Neuron (in vitro differentiated cells): ENCODE measurements around the gene TCF12.

Experiments used
- H2AFZ ChIP-seq: one replicate; pipeline ENCODE4 v1.6.1; 2013; ENCODE audit warnings: low read depth, mild to moderate bottlenecking, inconsistent platforms, low read length, moderate library complexity
- H3K27me3 ChIP-seq: one replicate; pipeline ENCODE4 v1.6.1; 2013; ENCODE audit warnings: low read length; ENCODE audit not compliant: insufficient read depth
- H3K36me3 ChIP-seq: one replicate; pipeline ENCODE4 v1.6.1; 2013; ENCODE audit warnings: low read length; ENCODE audit not compliant: insufficient read depth
- H3K4me1 ChIP-seq: one replicate; pipeline ENCODE4 v1.6.1; 2013; ENCODE audit warnings: low read length; ENCODE audit not compliant: insufficient read depth
- H3K4me3 ChIP-seq: 2 replicates; pipeline ENCODE4 v1.5.1; 2013; ENCODE audit warnings: mild to moderate bottlenecking, low read length, moderate library complexity
- H3K9me3 ChIP-seq: one replicate; pipeline ENCODE4 v1.6.1; 2013; ENCODE audit warnings: low read length

Gene TCF12

DNA sequence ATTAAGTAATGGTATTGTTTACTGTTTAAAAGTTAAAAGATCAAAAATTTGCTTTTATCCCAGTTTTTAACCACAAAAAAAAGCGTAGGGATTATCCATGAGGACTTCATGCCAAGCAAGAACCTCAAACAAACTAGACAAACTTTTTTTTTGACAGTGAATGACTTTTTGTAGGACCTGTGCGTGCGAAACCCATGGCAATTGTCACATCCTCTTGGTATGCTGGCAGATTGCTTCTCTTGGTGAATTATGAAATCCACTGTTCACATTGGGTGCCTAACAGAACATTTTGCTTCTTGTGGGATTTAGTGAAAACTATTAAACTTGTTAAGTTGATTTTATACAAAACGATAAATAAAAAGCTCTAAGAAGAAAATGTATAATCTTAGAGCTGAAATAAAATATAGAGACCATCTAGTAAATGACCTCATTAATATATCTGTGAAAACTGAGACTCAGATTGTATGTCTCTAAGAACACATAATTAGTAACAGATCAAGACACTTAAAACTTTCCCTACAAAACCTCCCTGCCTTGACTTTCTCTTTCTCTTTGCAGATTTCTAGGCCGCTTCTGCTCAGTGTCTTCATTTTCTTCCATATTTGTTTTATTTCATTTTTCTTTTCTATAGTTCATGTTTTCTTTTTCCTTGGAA, 370.6 kb downstream of the TCF12 start:
- Histone ChIP-seq H3K4me3 (no peak overlapping the region), H3K36me3 (peaks cover 60% of the 10 kb centered on the region), H3K4me1 (peaks cover 12% of the 10 kb centered on the region), H3K9me3 (peaks cover 3% of the 10 kb centered on the region), H2AFZ (no peak overlapping the region), H3K27me3 (no peaks in the 10 kb centered on the region)

DNA sequence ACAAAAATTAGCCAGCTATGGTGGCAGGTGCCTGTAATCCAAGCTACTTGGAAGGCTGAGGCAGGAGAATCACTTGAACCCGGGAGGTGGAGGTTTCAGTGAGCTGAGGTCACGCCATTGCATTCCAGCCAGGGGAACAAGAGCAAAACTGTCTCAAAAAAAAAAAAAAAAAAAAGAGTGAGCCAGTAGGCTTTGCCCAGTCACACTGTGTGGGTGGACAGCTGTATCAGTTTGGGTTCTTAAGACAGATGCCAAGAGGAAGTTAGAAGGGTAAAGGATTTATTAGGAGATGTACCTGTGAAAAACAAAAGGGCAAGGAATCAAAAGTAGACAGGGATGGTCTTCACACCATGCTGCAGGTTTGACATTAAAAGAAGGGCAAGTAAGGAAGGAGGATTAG, 371.7 kb downstream of the TCF12 start:
- no peak overlapping the region for H3K4me3 ChIP-seq
- H3K9me3 ChIP-seq, result peaks cover 3% of the 10 kb centered on the region
- no peaks in the 10 kb centered on the region for H3K27me3 ChIP-seq
- peaks cover 12% of the 10 kb centered on the region for H3K4me1 ChIP-seq
- peaks cover 52% of the 10 kb centered on the region for H3K36me3 ChIP-seq
- H2AFZ ChIP-seq, result no peak overlapping the region

DNA sequence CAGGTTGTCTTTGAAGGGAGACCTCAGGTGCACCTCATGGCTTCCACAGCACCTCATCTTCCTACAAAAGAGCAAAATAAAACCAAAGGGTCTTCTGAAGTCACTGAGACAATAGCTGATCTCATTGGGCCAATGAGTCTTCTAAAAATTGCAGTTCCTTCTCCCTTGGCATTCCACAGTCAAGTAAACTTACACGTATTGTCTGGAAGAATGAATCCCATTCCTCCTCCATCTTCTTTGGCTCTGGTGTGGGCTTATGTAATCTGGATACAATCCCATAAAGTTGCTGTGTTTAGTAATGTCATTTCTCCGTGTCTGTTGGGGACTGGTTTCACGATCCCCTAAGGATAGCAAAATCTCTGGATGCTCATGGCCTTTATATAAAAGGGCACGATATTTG, 372.4 kb downstream of the TCF12 start:
- peaks cover 10% of the 10 kb centered on the region for H3K4me1 ChIP-seq
- H3K27me3 ChIP-seq, result no peaks in the 10 kb centered on the region
- no peak overlapping the region for H2AFZ ChIP-seq
- peaks cover 46% of the 10 kb centered on the region for H3K36me3 ChIP-seq
- H3K4me3 ChIP-seq, result no peak overlapping the region
- peaks cover 3% of the 10 kb centered on the region for H3K9me3 ChIP-seq

DNA sequence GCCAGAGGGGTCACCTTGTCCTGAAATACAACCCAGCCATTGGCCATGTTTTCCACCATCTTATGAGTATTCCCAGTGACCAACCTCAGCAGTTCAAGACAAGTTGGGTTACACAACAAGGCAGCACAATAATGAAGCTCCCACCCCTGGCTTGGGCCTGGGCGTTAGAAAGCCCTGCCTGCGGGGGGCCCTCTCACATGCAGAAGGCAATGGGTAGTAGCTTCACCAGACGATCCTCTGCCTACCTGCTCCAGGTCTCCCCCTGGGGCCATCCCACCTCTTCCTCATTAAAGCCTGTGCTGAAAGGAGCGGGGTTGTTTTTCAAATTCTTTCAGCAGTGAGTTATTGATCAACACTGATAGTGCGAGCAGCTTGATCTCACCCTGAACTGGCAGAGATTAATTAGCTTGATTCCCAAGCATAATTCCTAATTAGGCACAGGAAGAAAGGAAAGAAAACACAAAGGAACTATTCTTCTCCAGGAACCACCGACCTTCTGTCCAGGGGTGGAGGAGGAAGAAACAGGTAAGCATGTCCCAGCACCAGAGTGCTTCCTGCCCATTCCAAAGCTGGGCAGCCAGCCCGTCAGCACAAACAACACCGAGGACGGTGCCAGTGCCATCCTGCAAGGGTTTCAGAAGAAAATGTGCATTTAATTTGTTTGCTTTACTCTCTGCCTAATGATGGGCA, 378.2 kb downstream of the TCF12 start:
- H3K27me3 ChIP-seq, result no peaks in the 10 kb centered on the region

DNA sequence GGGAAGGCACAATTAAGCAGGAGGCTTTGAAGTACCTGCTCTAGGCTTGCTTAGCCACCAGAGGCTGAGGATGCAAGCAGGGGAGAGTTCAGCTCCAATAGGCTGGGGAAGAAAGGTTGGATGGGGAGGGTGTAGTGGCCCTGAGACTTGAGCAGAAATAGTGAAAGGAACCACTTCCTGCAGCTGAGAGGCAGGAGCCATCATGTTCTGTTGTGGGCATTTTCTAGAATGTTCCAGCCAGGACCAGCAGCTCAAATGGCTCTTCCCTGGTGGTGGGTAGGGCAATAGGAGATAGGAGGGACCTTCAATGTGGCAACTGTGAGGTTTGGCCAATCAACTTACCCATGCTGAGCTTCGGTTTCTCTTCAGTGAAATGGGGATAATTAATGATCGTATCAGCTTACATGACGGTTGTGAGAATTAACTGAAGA, 378.7 kb downstream of the TCF12 start:
- Histone ChIP-seq H3K36me3 (no peaks in the 10 kb centered on the region), H3K4me1 (no peaks in the 10 kb centered on the region), H2AFZ (no peak overlapping the region), H3K9me3 (no peaks in the 10 kb centered on the region), H3K4me3 (no peak overlapping the region), H3K27me3 (no peaks in the 10 kb centered on the region)

More for the DNA sequence above, 378.2 kb downstream of the TCF12 start:
- Histone ChIP-seq H3K4me3 (no peak overlapping the region), H3K36me3 (no peaks in the 10 kb centered on the region), H3K4me1 (no peaks in the 10 kb centered on the region), H3K9me3 (no peaks in the 10 kb centered on the region), H2AFZ (no peak overlapping the region)

DNA sequence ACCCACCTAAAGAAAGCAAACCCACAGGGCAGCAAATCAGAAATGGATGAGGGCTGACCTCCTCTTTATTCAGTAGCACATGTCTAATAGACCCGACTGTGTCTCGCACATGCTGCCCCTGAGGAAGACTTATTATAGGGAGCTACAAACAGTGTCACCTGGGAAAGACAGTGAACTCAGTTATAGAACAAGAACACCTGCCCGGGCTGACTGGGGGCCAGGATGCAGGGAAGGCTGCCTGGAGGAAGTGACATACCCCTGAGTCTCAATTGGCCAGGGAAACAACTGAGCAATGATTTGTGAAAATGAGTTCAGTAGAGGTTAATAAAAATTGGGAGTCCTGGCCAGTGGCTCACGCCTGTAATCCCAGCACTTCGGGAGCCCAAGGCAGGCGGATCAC, 379.2 kb downstream of the TCF12 start:
- Histone ChIP-seq H3K27me3 (no peaks in the 10 kb centered on the region), H3K4me1 (no peaks in the 10 kb centered on the region), H2AFZ (no peak overlapping the region), H3K36me3 (no peaks in the 10 kb centered on the region), H3K9me3 (no peaks in the 10 kb centered on the region), H3K4me3 (no peak overlapping the region)

DNA sequence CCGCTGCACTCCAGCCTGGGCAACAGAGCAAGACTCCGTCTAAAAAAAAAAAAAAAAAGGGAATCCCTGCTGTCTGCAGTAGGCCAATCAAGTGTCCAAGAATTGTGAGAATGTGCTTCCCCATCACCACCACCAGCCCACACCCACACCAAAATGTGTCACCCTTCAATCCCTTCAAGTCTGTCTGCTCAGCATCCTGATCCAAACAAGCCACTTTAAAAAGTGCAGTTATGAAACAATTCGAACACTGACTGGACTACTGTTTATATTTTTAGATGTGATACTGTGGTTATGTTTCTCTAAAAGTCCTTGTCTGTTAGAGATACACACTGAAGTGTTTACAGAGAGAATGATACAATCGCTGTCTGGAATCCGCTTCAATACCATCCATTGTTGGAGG, 379.8 kb downstream of the TCF12 start:
- no peaks in the 10 kb centered on the region for H3K4me1 ChIP-seq
- H3K9me3 ChIP-seq, result no peaks in the 10 kb centered on the region
- no peaks in the 10 kb centered on the region for H3K36me3 ChIP-seq
- no peaks in the 10 kb centered on the region for H3K27me3 ChIP-seq
- H3K4me3 ChIP-seq, result no peak overlapping the region
- H2AFZ ChIP-seq, result no peak overlapping the region

DNA sequence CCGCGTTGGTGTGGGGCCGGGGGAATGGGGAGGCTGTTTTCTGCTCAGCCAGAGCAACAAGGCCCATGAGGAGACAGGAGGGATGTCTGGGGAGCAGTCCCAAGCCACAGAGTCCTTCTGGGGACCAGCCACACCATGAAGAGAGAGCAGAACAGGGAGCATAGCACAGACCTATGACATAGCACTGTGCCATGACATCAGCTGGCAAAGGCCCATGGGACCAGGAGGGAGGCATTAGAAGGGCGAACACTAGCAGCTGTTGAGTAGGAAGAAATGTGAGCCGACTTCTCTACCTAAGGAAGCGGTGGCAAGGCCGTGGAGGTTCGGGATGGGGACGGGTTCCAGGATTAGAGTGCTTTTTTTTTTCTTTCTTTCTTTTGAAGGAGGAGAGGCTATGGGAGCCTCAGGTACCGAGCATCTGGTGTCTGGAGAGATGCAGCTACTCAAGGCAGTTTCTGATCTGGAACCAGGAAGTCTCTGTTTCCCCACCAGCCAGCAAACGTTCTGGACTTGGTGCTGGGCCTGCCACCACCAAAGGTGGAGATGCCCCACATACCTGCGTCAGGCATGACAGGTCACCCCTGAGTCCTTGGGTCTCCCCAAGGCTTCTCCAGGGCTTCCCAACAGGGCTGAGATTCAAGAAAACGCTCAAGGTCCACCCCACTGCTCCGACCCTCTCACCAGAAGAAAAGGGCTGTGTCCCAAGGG, 380.6 kb downstream of the TCF12 start:
- Histone ChIP-seq H3K4me3 (no peak overlapping the region), H3K9me3 (no peaks in the 10 kb centered on the region), H3K4me1 (no peaks in the 10 kb centered on the region), H3K36me3 (no peaks in the 10 kb centered on the region), H3K27me3 (no peaks in the 10 kb centered on the region), H2AFZ (no peak overlapping the region)

DNA sequence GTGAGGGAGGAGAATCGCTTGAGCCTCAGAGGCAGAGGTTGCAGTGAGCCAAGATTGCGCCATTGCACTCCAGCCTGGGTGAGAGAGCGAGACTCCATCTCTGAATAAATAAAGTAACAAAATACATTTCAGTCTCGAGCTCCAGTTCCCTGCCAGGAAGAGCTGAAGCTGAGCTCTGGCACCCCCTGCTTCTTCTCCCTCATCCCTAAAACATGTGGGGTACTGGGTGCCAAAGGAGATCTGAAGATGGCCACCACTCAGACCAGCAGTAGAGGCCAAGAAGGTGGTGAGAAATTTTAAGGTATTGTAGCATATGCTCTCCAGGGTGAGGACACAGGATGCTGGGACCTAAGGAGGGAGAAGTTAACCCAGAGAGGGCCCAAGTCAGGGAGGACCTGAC, 382.9 kb downstream of the TCF12 start:
- Histone ChIP-seq H3K36me3 (no peaks in the 10 kb centered on the region), H3K9me3 (no peaks in the 10 kb centered on the region), H3K27me3 (no peaks in the 10 kb centered on the region), H2AFZ (no peak overlapping the region), H3K4me1 (peaks cover 3% of the 10 kb centered on the region), H3K4me3 (no peak overlapping the region)

DNA sequence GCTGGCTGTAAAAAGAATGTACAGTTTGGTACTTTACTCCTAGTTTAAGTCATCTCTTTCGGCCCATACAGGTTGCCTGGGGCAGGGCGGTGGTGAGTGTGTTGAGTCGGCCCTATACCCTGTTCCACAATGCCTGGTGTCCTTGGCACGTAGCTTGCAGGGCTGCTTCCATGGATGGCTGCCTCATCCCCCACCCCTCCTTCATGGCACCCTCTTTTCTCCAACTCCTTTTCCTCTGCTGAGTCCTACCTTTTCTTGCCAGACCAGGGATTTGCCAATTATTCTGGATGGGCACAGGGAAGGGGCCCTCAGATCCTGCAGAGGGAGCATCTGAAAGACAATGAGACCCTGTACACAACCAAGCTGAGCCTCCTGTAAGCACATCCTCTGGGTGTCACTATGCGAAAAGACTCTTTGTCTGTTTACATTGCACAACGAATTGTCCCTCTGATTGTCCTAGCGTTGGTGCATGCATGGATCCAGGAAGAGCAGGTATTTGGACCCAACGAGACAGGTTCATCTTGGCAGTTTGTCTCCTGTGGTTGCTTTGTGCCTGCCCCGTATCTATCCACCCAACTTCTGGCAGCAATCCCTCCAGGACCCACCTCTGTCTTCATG, 384.3 kb downstream of the TCF12 start:
- H2AFZ ChIP-seq, result no peak overlapping the region
- H3K4me1 ChIP-seq, result peaks cover 3% of the 10 kb centered on the region
- H3K4me3 ChIP-seq, result no peak overlapping the region
- H3K27me3 ChIP-seq, result no peaks in the 10 kb centered on the region
- no peaks in the 10 kb centered on the region for H3K9me3 ChIP-seq
- H3K36me3 ChIP-seq, result no peaks in the 10 kb centered on the region

DNA sequence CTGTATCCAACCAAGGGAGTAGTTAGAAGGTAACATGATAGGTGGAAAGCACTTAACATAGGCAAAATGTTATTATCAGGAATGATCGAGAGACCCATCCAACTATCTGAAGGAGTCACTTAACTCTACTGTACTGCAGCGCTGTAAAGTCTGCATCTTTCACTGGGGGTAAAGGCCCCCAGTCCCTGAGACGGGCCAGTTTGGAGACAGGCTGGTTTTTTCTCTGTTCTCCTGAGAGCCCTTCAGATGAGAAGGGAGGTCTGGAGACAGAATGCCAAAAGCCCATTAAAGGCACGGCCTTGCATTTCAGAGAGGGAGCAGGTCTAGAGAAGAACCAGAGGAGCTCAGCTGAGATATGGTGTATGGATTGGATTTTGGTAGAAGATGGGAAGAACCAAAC, 386.6 kb downstream of the TCF12 start:
- no peak overlapping the region for H2AFZ ChIP-seq
- peaks cover 3% of the 10 kb centered on the region for H3K4me1 ChIP-seq
- no peaks in the 10 kb centered on the region for H3K27me3 ChIP-seq
- peaks cover 3% of the 10 kb centered on the region for H3K9me3 ChIP-seq
- H3K4me3 ChIP-seq, result no peak overlapping the region
- H3K36me3 ChIP-seq, result no peaks in the 10 kb centered on the region

DNA sequence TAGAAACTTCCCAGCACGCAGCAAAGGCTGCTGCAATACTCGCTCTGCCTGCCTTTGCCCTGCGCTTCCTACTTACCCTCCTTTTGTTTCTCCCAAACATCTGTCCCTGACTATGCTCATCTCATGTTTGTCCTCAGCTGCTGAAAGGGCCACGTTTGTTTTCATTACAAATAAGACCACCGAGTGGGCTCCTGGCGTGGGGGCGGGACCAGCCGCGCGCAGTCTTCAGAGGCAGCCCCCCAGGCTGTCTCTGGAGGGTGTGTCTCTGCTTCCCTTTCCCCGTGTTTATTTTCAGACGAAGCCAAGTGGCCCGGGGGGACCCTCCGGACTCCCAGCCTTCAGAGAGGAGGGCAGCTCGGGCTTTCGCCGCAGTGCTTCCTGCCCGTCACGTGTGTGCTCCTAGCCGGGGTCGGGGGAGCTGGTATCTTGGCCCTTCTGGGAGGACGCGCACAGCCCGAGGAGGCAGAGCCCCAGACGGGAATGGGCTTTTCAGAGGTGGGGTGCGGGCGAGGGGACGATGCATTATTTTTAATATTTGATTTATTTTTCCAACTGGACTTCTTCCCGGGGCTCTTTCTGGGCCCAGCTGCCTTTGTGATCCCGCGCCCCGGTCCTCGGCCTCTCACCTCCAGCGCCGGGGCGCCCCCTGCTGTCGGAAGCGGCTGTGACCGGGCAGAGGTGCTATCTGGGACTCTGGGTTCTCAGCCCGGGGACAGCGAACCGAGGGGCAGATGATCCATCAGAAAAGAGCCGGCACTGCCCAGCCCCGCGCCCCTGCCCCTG, 387.9 kb downstream of the TCF12 start:
- Histone ChIP-seq H3K27me3 (no peaks in the 10 kb centered on the region), H3K9me3 (peaks cover 3% of the 10 kb centered on the region)

More for the DNA sequence above, 387.9 kb downstream of the TCF12 start:
- H3K36me3 ChIP-seq, result no peaks in the 10 kb centered on the region
- peaks cover 3% of the 10 kb centered on the region for H3K4me1 ChIP-seq
- H2AFZ ChIP-seq, result peak overlapping the region; percentile 94
- peak overlapping the region; percentile 48 for H3K4me3 ChIP-seq
